Endothelial cell of umbilical vein (primary cell): Measurements from ENCODE around the gene MINPP1.

Experiments used
- POLR2A ChIP-seq: IDR thresholded peaks from 2 replicates; pipeline ENCODE4 v1.6.1; 2012; ENCODE audit warnings: low read depth, mild to moderate bottlenecking, control low read depth, low read length
- TF ChIP-seq, protein P1 (sequence below), 2 donors: IDR thresholded peaks; 1 replicate in 1 of 2; 2 replicates in 1 of 2; pipeline ENCODE4 v1.5.1; 2011; ENCODE audit warnings: low read length in 2 of 2, mild to moderate bottlenecking in 2 of 2, moderate library complexity in 2 of 2, control low read depth in 1 of 2, inconsistent platforms in 1 of 2, low read depth in 1 of 2; ENCODE audit not compliant: insufficient read depth in 1 of 2; ENCODE audit errors: extremely low read depth in 1 of 2

DNA sequence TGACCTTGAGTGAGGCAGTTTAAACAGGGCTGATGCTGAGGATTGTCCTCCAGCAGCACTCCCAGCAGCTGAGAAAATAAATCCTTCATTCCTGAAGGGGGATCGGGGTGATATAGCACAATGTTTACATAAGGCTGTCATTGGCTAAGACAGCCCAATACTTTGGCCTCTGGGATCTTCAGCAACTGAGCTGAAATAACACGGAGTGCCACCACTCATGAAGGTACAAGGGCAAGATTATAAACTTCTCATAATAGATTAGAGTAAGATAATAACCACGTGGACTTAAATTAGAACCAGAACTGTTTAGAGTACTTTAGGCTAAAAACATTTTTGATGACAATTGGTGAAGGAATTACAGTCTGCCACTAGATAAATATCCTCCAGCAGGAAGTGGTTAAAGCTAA lies 85.0 kb downstream of the MINPP1 start:
- TF ChIP-seq, protein P1, sequence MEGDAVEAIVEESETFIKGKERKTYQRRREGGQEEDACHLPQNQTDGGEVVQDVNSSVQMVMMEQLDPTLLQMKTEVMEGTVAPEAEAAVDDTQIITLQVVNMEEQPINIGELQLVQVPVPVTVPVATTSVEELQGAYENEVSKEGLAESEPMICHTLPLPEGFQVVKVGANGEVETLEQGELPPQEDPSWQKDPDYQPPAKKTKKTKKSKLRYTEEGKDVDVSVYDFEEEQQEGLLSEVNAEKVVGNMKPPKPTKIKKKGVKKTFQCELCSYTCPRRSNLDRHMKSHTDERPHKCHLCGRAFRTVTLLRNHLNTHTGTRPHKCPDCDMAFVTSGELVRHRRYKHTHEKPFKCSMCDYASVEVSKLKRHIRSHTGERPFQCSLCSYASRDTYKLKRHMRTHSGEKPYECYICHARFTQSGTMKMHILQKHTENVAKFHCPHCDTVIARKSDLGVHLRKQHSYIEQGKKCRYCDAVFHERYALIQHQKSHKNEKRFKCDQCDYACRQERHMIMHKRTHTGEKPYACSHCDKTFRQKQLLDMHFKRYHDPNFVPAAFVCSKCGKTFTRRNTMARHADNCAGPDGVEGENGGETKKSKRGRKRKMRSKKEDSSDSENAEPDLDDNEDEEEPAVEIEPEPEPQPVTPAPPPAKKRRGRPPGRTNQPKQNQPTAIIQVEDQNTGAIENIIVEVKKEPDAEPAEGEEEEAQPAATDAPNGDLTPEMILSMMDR (IDR thresholded peaks at IDR 0.05; ENCODE audit: extremely low read depth in 1 of 2, insufficient read depth in 1 of 2, low read depth in 1 of 2, low read length in 2 of 2): no peak
- TF ChIP-seq POLR2A: no peak
